IMR-90 (cell line): ENCODE results near the gene PPM1L. TPM values are rescaled to one million over a fixed set of nuclear protein-coding genes. Genes with fewer than 3 reads are reported as not detected.

Experiments used
- ATAC-seq: fragments of 200-7000 bp; cut with Tn5 transposase; 2 replicates; pipeline ENCODE4 v1.9.1; 2020; ENCODE audit warnings: low read depth, mild to moderate bottlenecking, moderate library complexity
- BruUV-seq: library from RNA; stranded (reverse); fragments of 400-500 nt; replicated peaks from 2 replicates; lab custom pipeline; 2021; lab: Mats Ljungman, UMichigan
- CTCF ChIA-PET: fragments of 300-600 bp; formaldehyde crosslinking; extraction: SDS; loops from one replicate; lab custom pipeline; 2021; ENCODE audit warnings: antibody characterized with exemption; lab: Yijun Ruan, JAX
- POLR2A ChIA-PET: fragments of 300-600 bp; sonication (Branson Sonifier 250); formaldehyde crosslinking; loops from one replicate; lab custom pipeline; 2022; ENCODE audit warnings: antibody characterized with exemption; ENCODE audit not compliant: unreplicated experiment; lab: Charles Lee
- DNase-seq: peaks from one replicate; pipeline ENCODE4 v3.0.0; 2013
- H2AFZ ChIP-seq: replicated peaks from 2 replicates; pipeline ENCODE3; 2013; ENCODE audit warnings: low read length, mild to moderate bottlenecking; ENCODE audit not compliant: poor library complexity
- H2AK5ac ChIP-seq: 2 replicates; pipeline ENCODE4 v1.6.1; 2013; ENCODE audit warnings: low read depth, low read length, inconsistent platforms
- H2AK9ac ChIP-seq: replicated peaks from 2 replicates; pipeline ENCODE3; 2013; ENCODE audit warnings: mild to moderate bottlenecking, low read depth, low read length, moderate library complexity; ENCODE audit not compliant: poor library complexity
- H2BK120ac ChIP-seq: 2 replicates; pipeline ENCODE4 v1.6.1; 2013; ENCODE audit warnings: low read depth, low read length, inconsistent platforms
- H2BK15ac ChIP-seq: 3 replicates; pipeline ENCODE4 v1.6.1; 2013; ENCODE audit warnings: low read depth, low read length, inconsistent platforms
- H2BK20ac ChIP-seq: 2 replicates; pipeline ENCODE4 v1.6.1; 2013; ENCODE audit warnings: low read depth, mild to moderate bottlenecking, inconsistent platforms, low read length, moderate library complexity
- H2BK5ac ChIP-seq: 2 replicates; pipeline ENCODE4 v1.6.1; 2013; ENCODE audit warnings: mild to moderate bottlenecking, low read depth, low read length, inconsistent platforms; ENCODE audit not compliant: poor library complexity, severe bottlenecking
- H3K14ac ChIP-seq: replicated peaks from 2 replicates; pipeline ENCODE4 v1.6.1; 2013; ENCODE audit warnings: low read depth, low read length, inconsistent platforms
- H3K18ac ChIP-seq: 2 replicates; pipeline ENCODE4 v1.6.1; 2013; ENCODE audit warnings: low read depth, low read length, control low read depth
- H3K23ac ChIP-seq: 2 replicates; pipeline ENCODE4 v1.6.1; 2013; ENCODE audit warnings: low read depth, low read length, inconsistent platforms
- H3K27ac ChIP-seq: 2 replicates; pipeline ENCODE4 v1.5.1; 2013; ENCODE audit warnings: mild to moderate bottlenecking, control low read depth, low read length; ENCODE audit not compliant: insufficient read depth
- H3K27me3 ChIP-seq: 2 replicates; pipeline ENCODE4 v1.6.1; 2013; ENCODE audit warnings: low read length; ENCODE audit not compliant: control insufficient read depth, insufficient read depth
- H3K36me3 ChIP-seq: 2 replicates; pipeline ENCODE4 v1.6.1; 2013; ENCODE audit warnings: low read length, mixed read lengths; ENCODE audit not compliant: control insufficient read depth, insufficient read depth
- H3K4ac ChIP-seq: 2 replicates; pipeline ENCODE4 v1.6.1; 2013; ENCODE audit warnings: low read depth, low read length, inconsistent platforms
- H3K4me1 ChIP-seq: 2 replicates; pipeline ENCODE4 v1.6.1; 2013; ENCODE audit warnings: low read length, mixed read lengths; ENCODE audit not compliant: control insufficient read depth, insufficient read depth
- H3K4me2 ChIP-seq: 2 replicates; pipeline ENCODE4 v1.6.1; 2013; ENCODE audit warnings: low read depth, mild to moderate bottlenecking, control low read depth, low read length, moderate library complexity
- H3K4me3 ChIP-seq: 2 replicates; pipeline ENCODE4 v1.5.1; 2013; ENCODE audit warnings: low read depth, mild to moderate bottlenecking, control low read depth, low read length, moderate library complexity; ENCODE audit not compliant: insufficient read depth
- H3K56ac ChIP-seq: 2 replicates; pipeline ENCODE4 v1.6.1; 2013; ENCODE audit warnings: low read length, inconsistent platforms; ENCODE audit not compliant: insufficient read depth; ENCODE audit errors: extremely low read depth
- H3K79me1 ChIP-seq, 2 experiments: 2 replicates each; pipeline ENCODE4 v1.6.1; 2013; ENCODE audit warnings: low read length in 2 of 2, inconsistent platforms in 1 of 2, low read depth in 1 of 2
- H3K9ac ChIP-seq: 2 replicates; pipeline ENCODE4 v1.6.1; 2013; ENCODE audit warnings: low read depth, low read length, control low read depth
- H3K9me1 ChIP-seq: 2 replicates; pipeline ENCODE4 v1.6.1; 2013; ENCODE audit warnings: low read length, inconsistent platforms; ENCODE audit not compliant: insufficient read depth
- H3K9me3 ChIP-seq: 2 replicates; pipeline ENCODE4 v1.6.1; 2013; ENCODE audit warnings: low read length; ENCODE audit not compliant: control insufficient read depth, insufficient read depth
- H4K20me1 ChIP-seq: 2 replicates; pipeline ENCODE4 v1.6.1; 2013; ENCODE audit warnings: low read length, inconsistent platforms; ENCODE audit not compliant: insufficient read depth
- H4K5ac ChIP-seq: 2 replicates; pipeline ENCODE4 v1.6.1; 2013; ENCODE audit warnings: mild to moderate bottlenecking, low read depth, low read length, control low read depth
- H4K8ac ChIP-seq, 2 experiments: 2 replicates each; pipeline ENCODE4 v1.6.1; 2013; ENCODE audit warnings: low read depth in 2 of 2, low read length in 2 of 2, control low read depth in 1 of 2, inconsistent platforms in 1 of 2
- H4K91ac ChIP-seq: 2 replicates; pipeline ENCODE4 v1.6.1; 2013; ENCODE audit warnings: low read depth, low read length, inconsistent platforms; ENCODE audit not compliant: insufficient read depth
- NFE2L2 ChIP-seq: fragments of 150-350 bp; IDR thresholded peaks from 2 replicates; pipeline ENCODE4 v1.6.1; 2016; ENCODE audit warnings: low read depth, mild to moderate bottlenecking, low read length
- WGBS, 2 experiments: methylation state at CpG; one replicate each; pipeline versions ENCODE4 v1.1.5 to v1.1.7; 2013; ENCODE audit warnings: missing lambda C conversion rate in 2 of 2; ENCODE audit not compliant: insufficient read length in 1 of 2; ENCODE audit errors: extremely low coverage in 2 of 2; 5-methylcytosine and 5-hydroxymethylcytosine counted together
- dilution Hi-C: fragments of 300-500 bp; cut with HindIII; formaldehyde crosslinking; loops from one replicate; pipeline ENCODE4 v1.14.3; 2018; ENCODE audit warnings: low sequenced_read_pairs; ENCODE audit not compliant: unreplicated experiment
- in situ Hi-C: fragments of 300-500 bp; cut with MboI; formaldehyde crosslinking; loops from 3 replicates; pipeline ENCODE4 v1.14.3; 2019; ENCODE audit warnings: low sequenced_read_pairs, inconsistent platforms, mixed read lengths
- intact Hi-C: fragments of 100-400 bp; cut with micrococcal nuclease; formaldehyde crosslinking; loops from 2 replicates; pipeline ENCODE4 v1.10.0; 2022
- polyA plus RNA-seq, 3 experiments: library from polyadenylated mRNA; depleted of rRNA; stranded (reverse); fragments of >200 nt; gene quantifications; 2 replicates each; pipeline ENCODE4 v1.2.3, GENCODE V29; 2012; ENCODE audit warnings: low replicate concordance in 1 of 3
- total RNA-seq: library from RNA; depleted of rRNA; stranded (reverse); fragments of >200 nt; gene quantifications from 2 replicates; pipeline ENCODE4 v1.2.3, GENCODE V29; 2012
- TF ChIP-seq, protein P1 (sequence below): fragments of 150-350 bp; IDR thresholded peaks from 2 replicates; pipeline ENCODE4 v1.6.1; 2017; ENCODE audit warnings: mild to moderate bottlenecking, antibody characterized with exemption, low read length, low read depth

Gene PPM1L
- total and polyA plus RNA-seq, 2 of the 4 experiments (the other 2 are of a cell fraction) = 0.14 to 0.18 TPM

GRCh38 chr3:160809453-160809852 is 53.4 kb downstream of the PPM1L start:
- ATAC-seq = no peak
- H3K27ac ChIP-seq = no peak overlapping the region

More at GRCh38 chr3:160809453-160809852, 53.4 kb downstream of the PPM1L start:
- Histone ChIP-seq H4K20me1 (no peaks in the 10 kb centered on the region), H3K18ac (no peak overlapping the region), H3K9ac (no peak overlapping the region), H2BK15ac (no peak overlapping the region), H3K27me3 (no peaks in the 10 kb centered on the region; the same call in 1 of the 2 replicates), H3K56ac (no peak overlapping the region), H3K4me3 (no peak overlapping the region), H3K4me1 (no peaks in the 10 kb centered on the region), H3K23ac (no peak overlapping the region), H3K4me2 (no peak overlapping the region), H3K14ac (no peak overlapping the region), H2BK5ac (no peak overlapping the region), H3K79me1 (no peaks in the 10 kb centered on the region), H4K91ac (no peak overlapping the region), H4K8ac (no peak overlapping the region), H2BK20ac (no peak overlapping the region), H2AFZ (no peak overlapping the region), H2AK5ac (no peak overlapping the region), H3K36me3 (no peaks in the 10 kb centered on the region), H3K9me1 (no peaks in the 10 kb centered on the region), H2AK9ac (no peak overlapping the region), H4K5ac (no peak overlapping the region), H3K9me3 (no peaks in the 10 kb centered on the region), H2BK120ac (no peak overlapping the region), H3K4ac (no peak overlapping the region)
- intact Hi-C loops (no loop called here), dilution Hi-C loops (no loop called here), in situ Hi-C loops (no loop called here)
- no TSS peak for BruUV-seq
- WGBS, 2 experiments = no CpG with 5 or more reads among the region's 2 CpGs
- ChIA-PET POLR2A (no interaction called here), CTCF (no interaction called here)
- DNase-seq = no peak
- TF ChIP-seq, protein P1, sequence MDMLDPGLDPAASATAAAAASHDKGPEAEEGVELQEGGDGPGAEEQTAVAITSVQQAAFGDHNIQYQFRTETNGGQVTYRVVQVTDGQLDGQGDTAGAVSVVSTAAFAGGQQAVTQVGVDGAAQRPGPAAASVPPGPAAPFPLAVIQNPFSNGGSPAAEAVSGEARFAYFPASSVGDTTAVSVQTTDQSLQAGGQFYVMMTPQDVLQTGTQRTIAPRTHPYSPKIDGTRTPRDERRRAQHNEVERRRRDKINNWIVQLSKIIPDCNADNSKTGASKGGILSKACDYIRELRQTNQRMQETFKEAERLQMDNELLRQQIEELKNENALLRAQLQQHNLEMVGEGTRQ = no peak
- TF ChIP-seq NFE2L2 = no peak
